GM18907 (cell line): ENCODE results near the gene SNAPC1.
"Not testable (repeated sequence)": the region's sequence is repeated elsewhere in the genome, so short reads cannot be mapped to it uniquely, and the experiment has no call there.

ENCODE experiments used
- ATAC-seq: cut with Tn5 transposase; IDR thresholded peaks from one replicate; pipeline ENCODE4 v1.9.1; 2021; ENCODE audit warnings: mild to moderate bottlenecking, moderate library complexity; ENCODE audit not compliant: unreplicated experiment

Gene SNAPC1, protein sequence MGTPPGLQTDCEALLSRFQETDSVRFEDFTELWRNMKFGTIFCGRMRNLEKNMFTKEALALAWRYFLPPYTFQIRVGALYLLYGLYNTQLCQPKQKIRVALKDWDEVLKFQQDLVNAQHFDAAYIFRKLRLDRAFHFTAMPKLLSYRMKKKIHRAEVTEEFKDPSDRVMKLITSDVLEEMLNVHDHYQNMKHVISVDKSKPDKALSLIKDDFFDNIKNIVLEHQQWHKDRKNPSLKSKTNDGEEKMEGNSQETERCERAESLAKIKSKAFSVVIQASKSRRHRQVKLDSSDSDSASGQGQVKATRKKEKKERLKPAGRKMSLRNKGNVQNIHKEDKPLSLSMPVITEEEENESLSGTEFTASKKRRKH

GRCh38 chr14:61761959-61762786 is at the start of gene SNAPC1:
TSS of gene SNAPC1 (plus strand) at chr14:61762420. CDS start at chr14:61762461, 41 bp downstream.
- peak; percentile 99 for ATAC-seq

DNA sequence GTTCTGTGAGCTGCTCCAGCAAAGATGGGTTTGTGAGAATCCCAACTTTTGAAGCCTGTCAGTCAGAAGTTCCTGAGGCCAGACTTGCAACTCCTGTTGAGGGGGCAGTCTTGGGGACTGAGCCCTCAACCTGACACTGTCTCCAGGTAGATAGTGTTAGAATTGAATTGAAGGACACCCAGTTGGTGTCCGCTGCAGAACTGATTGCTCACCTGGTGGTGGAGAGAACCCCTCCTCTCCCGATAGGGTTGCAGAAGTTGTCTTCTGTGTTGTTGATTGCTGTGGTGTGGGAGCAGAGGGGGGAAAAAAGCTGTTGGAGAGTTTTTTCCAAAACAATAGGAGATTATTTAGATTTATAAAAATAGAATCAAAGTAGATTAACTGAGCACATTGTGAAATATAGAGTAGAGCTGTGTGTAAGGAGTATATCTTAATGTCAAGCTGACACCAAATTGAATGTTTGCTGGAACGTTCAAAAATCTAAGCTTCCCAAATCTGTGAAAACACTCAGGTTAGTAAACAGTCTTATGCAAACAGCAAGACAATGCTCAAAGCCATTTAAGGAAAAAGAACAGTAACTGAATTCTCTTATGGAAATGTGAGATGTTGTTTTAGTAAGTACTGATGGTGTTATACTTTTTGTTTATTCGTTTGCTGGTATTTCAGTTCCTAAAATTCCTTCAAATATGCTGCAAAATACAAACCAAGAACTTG is 48.3 kb upstream of the SNAPC1 start:
- ATAC-seq = no peak

GRCh38 chr14:61716956-61717355 is 45.3 kb upstream of the SNAPC1 start:
- no peak for ATAC-seq

- no peak for ATAC-seq
Observed at GRCh38 chr14:61718039-61718438, 44.2 kb upstream of the SNAPC1 start.

- no peak for ATAC-seq
Observed at GRCh38 chr14:61719344-61720293, 42.6 kb upstream of the SNAPC1 start.

- ATAC-seq = no peak
Observed at GRCh38 chr14:61720294-61720661, 41.9 kb upstream of the SNAPC1 start.

- no peak for ATAC-seq
Observed at GRCh38 chr14:61720741-61721140, 41.5 kb upstream of the SNAPC1 start.

DNA sequence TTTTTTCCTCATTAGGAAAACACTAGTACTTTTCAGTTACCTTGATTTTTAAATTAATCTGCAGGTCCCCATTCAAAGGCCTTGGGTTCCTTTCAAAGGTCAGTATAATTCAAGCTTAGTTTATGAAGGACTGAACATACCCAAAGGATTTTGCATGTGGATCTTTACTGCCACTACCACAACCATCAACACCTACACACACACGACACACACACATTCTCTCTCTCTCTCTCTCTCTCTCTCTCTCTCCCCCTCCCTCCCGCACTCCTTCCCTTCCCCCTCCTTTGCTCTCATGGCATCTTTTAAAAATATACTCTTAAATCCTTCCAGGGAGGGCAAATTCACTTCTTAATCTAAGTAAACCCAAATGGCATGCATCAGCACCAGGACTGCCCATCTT is 38.1 kb upstream of the SNAPC1 start:
- ATAC-seq = no peak

DNA sequence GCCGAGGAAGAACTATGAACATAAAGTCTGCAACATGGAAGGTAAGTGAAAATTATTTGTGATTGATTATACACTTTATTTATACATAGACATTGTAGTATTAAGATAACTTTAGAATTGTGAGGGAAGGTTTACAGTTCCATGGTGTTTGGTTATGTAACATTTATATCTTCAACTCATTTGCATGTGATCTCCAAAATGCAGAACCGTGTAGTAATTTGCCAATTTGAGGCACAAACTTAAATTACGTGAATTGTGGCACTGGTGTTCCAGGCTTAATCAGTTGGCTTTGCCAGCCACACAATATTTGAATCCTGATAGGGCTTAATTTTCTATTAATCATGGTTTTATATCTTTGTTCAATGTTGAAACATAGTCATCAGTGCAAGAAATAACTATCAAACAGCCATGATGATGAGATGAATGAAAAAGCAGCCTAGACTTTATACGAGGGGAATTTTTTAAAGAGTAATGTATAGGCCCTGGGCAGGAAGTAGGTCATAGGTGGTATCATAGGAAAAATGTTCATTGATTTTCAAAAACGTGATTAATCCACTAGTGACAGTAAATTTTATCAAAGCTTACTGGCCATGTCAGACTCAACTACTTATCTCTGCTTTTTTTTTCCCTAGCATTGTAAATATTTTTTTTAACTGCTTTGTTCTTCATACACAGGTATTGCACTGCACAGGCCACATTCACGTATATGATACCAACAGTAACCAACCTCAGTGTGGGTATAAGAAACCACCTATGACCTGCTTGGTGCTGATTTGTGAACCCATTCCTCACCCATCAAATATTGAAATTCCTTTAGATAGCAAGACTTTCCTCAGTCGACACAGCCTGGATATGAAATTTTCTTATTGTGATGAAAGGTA is 35.2 kb upstream of the SNAPC1 start:
- no peak for ATAC-seq

- ATAC-seq = no peak
Observed at GRCh38 chr14:61730756-61731373, 31.4 kb upstream of the SNAPC1 start.

DNA sequence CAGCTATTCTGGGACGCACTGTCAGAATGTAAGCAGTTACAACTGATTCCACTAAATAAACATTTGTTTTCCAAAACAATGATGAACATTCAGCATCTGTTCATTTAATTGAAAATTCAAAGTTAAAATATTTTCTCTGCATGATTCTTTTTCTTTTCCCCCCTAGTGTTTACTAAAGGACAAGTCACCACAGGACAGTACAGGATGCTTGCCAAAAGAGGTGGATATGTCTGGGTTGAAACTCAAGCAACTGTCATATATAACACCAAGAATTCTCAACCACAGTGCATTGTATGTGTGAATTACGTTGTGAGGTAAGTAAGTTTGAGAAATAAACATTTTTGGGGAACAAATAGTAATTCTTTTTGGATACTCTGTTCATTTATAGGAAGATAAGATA is 28.2 kb upstream of the SNAPC1 start:
- ATAC-seq = no peak

- ATAC-seq = no peak
Observed at GRCh38 chr14:61736751-61737150, 25.5 kb upstream of the SNAPC1 start.

DNA sequence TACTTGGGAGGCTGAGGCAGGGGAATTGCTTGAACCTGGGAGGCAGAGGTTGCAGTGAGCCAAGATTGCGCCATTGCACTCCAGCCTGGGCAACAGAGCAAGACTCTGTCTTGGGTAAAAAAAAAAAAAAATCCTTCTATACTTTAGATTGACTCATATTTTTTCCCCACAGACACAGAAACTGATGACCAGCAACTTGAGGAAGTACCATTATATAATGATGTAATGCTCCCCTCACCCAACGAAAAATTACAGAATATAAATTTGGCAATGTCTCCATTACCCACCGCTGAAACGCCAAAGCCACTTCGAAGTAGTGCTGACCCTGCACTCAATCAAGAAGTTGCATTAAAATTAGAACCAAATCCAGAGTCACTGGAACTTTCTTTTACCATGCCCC is 24.3 kb upstream of the SNAPC1 start:
- no peak for ATAC-seq

DNA sequence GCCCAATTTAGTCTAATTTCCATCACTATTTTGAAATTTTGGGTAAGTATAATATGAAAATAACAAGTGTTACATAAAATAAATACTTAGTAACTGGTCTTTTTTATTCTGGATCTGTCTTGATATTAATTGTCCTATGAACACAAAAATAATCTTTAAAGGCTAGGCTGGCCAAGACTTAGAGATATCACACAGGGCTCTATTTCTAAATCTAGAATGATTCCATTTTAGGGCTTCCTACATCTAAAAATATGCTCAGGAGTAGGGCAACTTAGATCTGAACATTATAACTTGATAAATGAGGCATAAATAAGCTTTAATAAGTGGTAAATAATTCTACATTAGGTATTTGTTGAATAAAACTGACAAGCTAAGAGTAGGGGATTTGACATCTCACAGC is 23.1 kb upstream of the SNAPC1 start:
- ATAC-seq = no peak

- ATAC-seq = no peak
Observed at GRCh38 chr14:61742371-61742770, 19.8 kb upstream of the SNAPC1 start.

GRCh38 chr14:61744238-61744637 is 18.0 kb upstream of the SNAPC1 start:
- no peak for ATAC-seq

GRCh38 chr14:61746346-61746745 is 15.9 kb upstream of the SNAPC1 start:
- not testable (repeated sequence) for ATAC-seq

DNA sequence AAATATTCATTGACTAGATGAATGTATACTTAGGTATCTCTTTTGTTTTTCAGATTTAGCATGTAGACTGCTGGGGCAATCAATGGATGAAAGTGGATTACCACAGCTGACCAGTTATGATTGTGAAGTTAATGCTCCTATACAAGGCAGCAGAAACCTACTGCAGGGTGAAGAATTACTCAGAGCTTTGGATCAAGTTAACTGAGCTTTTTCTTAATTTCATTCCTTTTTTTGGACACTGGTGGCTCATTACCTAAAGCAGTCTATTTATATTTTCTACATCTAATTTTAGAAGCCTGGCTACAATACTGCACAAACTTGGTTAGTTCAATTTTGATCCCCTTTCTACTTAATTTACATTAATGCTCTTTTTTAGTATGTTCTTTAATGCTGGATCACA is 15.3 kb upstream of the SNAPC1 start:
- ATAC-seq = no peak

DNA sequence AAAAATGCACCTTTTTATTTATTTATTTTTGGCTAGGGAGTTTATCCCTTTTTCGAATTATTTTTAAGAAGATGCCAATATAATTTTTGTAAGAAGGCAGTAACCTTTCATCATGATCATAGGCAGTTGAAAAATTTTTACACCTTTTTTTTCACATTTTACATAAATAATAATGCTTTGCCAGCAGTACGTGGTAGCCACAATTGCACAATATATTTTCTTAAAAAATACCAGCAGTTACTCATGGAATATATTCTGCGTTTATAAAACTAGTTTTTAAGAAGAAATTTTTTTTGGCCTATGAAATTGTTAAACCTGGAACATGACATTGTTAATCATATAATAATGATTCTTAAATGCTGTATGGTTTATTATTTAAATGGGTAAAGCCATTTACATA is 14.9 kb upstream of the SNAPC1 start:
- ATAC-seq = no peak
